ENCODE results near the gene C4orf50. TPM values are rescaled to one million over a fixed set of nuclear protein-coding genes. Genes with fewer than 3 reads are reported as not detected.

The C4orf50 gene
- total and polyA plus RNA-seq, 2 donors (not counting 1 experiment from before 2014, with no cell fraction given) = 0.02 TPM; not detected in 1

DNA sequence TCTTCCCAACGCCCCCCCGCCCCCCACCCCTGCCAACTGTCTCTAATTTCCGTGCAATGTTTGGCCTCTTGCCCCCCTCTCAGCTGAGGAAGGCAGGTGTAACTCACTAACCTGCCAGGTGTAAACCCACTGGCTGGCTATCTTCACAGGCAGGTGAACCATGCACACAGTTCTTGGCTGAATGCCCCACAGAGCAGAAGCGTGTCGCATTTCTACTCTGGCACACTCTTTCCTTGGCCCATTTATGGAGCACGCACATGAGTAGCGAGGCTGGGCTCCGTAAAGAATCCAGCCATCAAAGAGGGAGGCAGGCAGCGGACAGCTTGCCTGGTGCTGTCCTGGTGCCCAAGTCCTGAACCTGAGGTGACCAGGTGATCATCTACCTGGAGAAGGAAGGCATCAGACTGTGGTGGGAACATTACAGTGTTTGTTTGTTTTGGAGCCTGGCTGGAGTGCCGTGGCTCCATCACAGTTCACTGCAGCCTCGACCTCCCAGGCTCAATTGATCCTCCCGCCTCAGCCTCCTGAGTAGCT, 86.1 kb downstream of the C4orf50 start:
- 95% methylated on average over 6 of the region's 12 CpGs for WGBS (ENCODE audit: insufficient coverage)
- ATAC-seq (ENCODE audit: low read depth) (no peak), DNase-seq (no peak)
- TF ChIP-seq EZH2 (IDR thresholded peaks at IDR 0.05; ENCODE audit: borderline replicate concordance, insufficient read depth, low read depth, low read length, poor library complexity, severe bottlenecking) = no peak
- TF ChIP-seq, protein P1, sequence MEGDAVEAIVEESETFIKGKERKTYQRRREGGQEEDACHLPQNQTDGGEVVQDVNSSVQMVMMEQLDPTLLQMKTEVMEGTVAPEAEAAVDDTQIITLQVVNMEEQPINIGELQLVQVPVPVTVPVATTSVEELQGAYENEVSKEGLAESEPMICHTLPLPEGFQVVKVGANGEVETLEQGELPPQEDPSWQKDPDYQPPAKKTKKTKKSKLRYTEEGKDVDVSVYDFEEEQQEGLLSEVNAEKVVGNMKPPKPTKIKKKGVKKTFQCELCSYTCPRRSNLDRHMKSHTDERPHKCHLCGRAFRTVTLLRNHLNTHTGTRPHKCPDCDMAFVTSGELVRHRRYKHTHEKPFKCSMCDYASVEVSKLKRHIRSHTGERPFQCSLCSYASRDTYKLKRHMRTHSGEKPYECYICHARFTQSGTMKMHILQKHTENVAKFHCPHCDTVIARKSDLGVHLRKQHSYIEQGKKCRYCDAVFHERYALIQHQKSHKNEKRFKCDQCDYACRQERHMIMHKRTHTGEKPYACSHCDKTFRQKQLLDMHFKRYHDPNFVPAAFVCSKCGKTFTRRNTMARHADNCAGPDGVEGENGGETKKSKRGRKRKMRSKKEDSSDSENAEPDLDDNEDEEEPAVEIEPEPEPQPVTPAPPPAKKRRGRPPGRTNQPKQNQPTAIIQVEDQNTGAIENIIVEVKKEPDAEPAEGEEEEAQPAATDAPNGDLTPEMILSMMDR (IDR thresholded peaks at IDR 0.05) = no peak
- H3K4me1 ChIP-seq (ENCODE audit: control insufficient read depth in 2 of 2, insufficient read depth in 2 of 2, low read length in 2 of 2) = no peaks in the 10 kb centered on the region
- no peak overlapping the region for H3K27ac ChIP-seq (ENCODE audit: low read length in 2 of 2)
- Mint-ChIP-seq H3K27ac (no peak overlapping the region), H3K9me3 (ENCODE audit: insufficient read depth) (no peaks in the 10 kb centered on the region), H3K27me3 (peaks cover 17% of the 10 kb centered on the region), H3K4me1 (peaks cover 6% of the 10 kb centered on the region), H3K4me3 (no peak overlapping the region)
- ChIA-PET CTCF (no interaction called here), POLR2A (no interaction called here)
- no peak overlapping the region for H2AFZ ChIP-seq (ENCODE audit: insufficient read depth, low read depth, low read length, poor library complexity, severe bottlenecking)
- H3K9me3 ChIP-seq (ENCODE audit: control extremely low read depth in 1 of 3, control insufficient read depth in 2 of 3, insufficient read depth in 1 of 3, low read length in 2 of 3) = peaks cover 0 to 3% (median 0%) of the 10 kb centered on the region in 3 donors
- H3K4me2 ChIP-seq (replicated peaks; ENCODE audit: low read depth, low read length, poor library complexity, severe bottlenecking) = no peak overlapping the region
- H3K27me3 ChIP-seq (replicated peaks in 1 of 4; ENCODE audit: control extremely low read depth in 1 of 4, control insufficient read depth in 3 of 4, insufficient read depth in 4 of 4, low read length in 3 of 4) = no peaks in the 10 kb centered on the region
- no peaks in the 10 kb centered on the region for H3K36me3 ChIP-seq (replicated peaks in 1 of 2; ENCODE audit: control extremely low read depth in 1 of 2, control insufficient read depth in 1 of 2, extremely low read depth in 1 of 2, insufficient read depth in 2 of 2, low read length in 1 of 2)
- no peak overlapping the region for H3K4me3 ChIP-seq (ENCODE audit: control extremely low read depth in 1 of 5, extremely low read depth in 1 of 5, insufficient read depth in 1 of 5, low read depth in 2 of 5, low read length in 4 of 5)
- intact Hi-C loops (cut with micrococcal nuclease) = no loop called here
- no peaks in the 10 kb centered on the region for H3K79me2 ChIP-seq (ENCODE audit: control insufficient read depth, insufficient read depth, low read length)
- H4K20me1 ChIP-seq (ENCODE audit: control insufficient read depth, insufficient read depth, low read length, poor library complexity, severe bottlenecking) = no peaks in the 10 kb centered on the region
- H3K9ac ChIP-seq (ENCODE audit: low read length) = no peak overlapping the region

DNA sequence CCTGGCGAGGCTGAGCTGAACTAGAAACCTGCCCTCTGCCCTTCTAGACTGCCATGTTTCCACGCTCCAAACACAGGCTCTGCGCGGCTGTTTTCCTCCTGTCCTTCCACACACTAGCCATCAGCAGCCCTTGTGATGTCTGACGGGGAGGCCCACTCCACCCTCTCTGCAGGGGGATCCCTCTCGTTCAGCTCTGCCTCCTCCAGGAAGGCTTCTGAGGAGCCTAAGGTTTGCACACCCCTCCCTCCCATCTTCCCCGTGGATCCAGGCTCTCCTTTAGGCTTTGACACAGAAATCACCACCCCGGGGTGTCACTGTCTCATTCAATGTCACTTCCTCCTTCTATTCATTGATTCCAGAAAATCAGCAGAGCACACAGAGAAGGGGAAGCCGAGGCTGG, 86.7 kb downstream of the C4orf50 start:
- Mint-ChIP-seq H3K27me3 (peaks cover 17% of the 10 kb centered on the region), H3K9me3 (ENCODE audit: insufficient read depth) (no peaks in the 10 kb centered on the region), H3K27ac (no peak overlapping the region), H3K4me3 (no peak overlapping the region), H3K4me1 (peaks cover 6% of the 10 kb centered on the region)
- no peaks in the 10 kb centered on the region for H3K27me3 ChIP-seq (replicated peaks in 1 of 4; ENCODE audit: control extremely low read depth in 1 of 4, control insufficient read depth in 3 of 4, insufficient read depth in 4 of 4, low read length in 3 of 4)
- H3K9me3 ChIP-seq (ENCODE audit: control extremely low read depth in 1 of 3, control insufficient read depth in 2 of 3, insufficient read depth in 1 of 3, low read length in 2 of 3) = peaks cover 0 to 3% (median 0%) of the 10 kb centered on the region in 3 donors
- H3K4me1 ChIP-seq (ENCODE audit: control insufficient read depth in 2 of 2, insufficient read depth in 2 of 2, low read length in 2 of 2) = no peaks in the 10 kb centered on the region
- H4K20me1 ChIP-seq (ENCODE audit: control insufficient read depth, insufficient read depth, low read length, poor library complexity, severe bottlenecking) = no peaks in the 10 kb centered on the region
- TF ChIP-seq, protein P1 (IDR thresholded peaks at IDR 0.05) = no peak
- no peak for TF ChIP-seq EZH2 (IDR thresholded peaks at IDR 0.05; ENCODE audit: borderline replicate concordance, insufficient read depth, low read depth, low read length, poor library complexity, severe bottlenecking)
- H3K79me2 ChIP-seq (ENCODE audit: control insufficient read depth, insufficient read depth, low read length) = no peaks in the 10 kb centered on the region
- no peaks in the 10 kb centered on the region for H3K36me3 ChIP-seq (replicated peaks in 1 of 2; ENCODE audit: control extremely low read depth in 1 of 2, control insufficient read depth in 1 of 2, extremely low read depth in 1 of 2, insufficient read depth in 2 of 2, low read length in 1 of 2)
- DNase-seq = no peak
- H3K27ac ChIP-seq (ENCODE audit: low read length in 2 of 2) = no peak overlapping the region
- ChIA-PET POLR2A (no interaction called here), CTCF (no interaction called here)
- no peak overlapping the region for H2AFZ ChIP-seq (ENCODE audit: insufficient read depth, low read depth, low read length, poor library complexity, severe bottlenecking)
- no peak overlapping the region for H3K9ac ChIP-seq (ENCODE audit: low read length)
- 57% methylated on average over 8 of the region's 9 CpGs for WGBS (ENCODE audit: insufficient coverage)
- H3K4me3 ChIP-seq (ENCODE audit: control extremely low read depth in 1 of 5, extremely low read depth in 1 of 5, insufficient read depth in 1 of 5, low read depth in 2 of 5, low read length in 4 of 5) = no peak overlapping the region
- no peak overlapping the region for H3K4me2 ChIP-seq (replicated peaks; ENCODE audit: low read depth, low read length, poor library complexity, severe bottlenecking)
- intact Hi-C loops (cut with micrococcal nuclease) = no loop called here
- no peak for ATAC-seq (ENCODE audit: low read depth)
